HepG2 (cell line): ENCODE measurements around the gene PMM2. TPM values are rescaled to one million over a fixed set of nuclear protein-coding genes. Genes with fewer than 3 reads are reported as not detected.

Experiments used
- CBX1 ChIP-seq: IDR thresholded peaks from one replicate; pipeline ENCODE4 v1.6.1; 2016; ENCODE audit warnings: antibody characterized with exemption, low read depth
- CBX5 ChIP-seq: sonication (generic); formaldehyde crosslinking; IDR thresholded peaks from 2 replicates; pipeline ENCODE4 v1.4.0; 2020; ENCODE audit warnings: missing genetic modification reagents, borderline replicate concordance
- CCAR2 ChIP-seq: fragments of 200-400 bp; formaldehyde crosslinking; optimal IDR thresholded peaks from 2 replicates; pipeline ENCODE3; 2018; ENCODE audit warnings: low read depth, mild to moderate bottlenecking, low read length, moderate library complexity
- KLF13 ChIP-seq: sonication (generic); formaldehyde crosslinking; IDR thresholded peaks from 2 replicates; pipeline ENCODE4 v1.4.0; 2020; ENCODE audit warnings: mild to moderate bottlenecking, missing genetic modification reagents
- KLF9 ChIP-seq: IDR thresholded peaks from 2 replicates; pipeline ENCODE4 v1.6.1; 2016; ENCODE audit warnings: low read depth
- NCOA1 ChIP-seq: sonication (generic); formaldehyde crosslinking; IDR thresholded peaks from 2 replicates; pipeline ENCODE4 v1.9.0; 2021; ENCODE audit warnings: missing genetic modification reagents
- PHF21A ChIP-seq: sonication (generic); formaldehyde crosslinking; IDR thresholded peaks from 2 replicates; pipeline ENCODE4 v1.5.0; 2020; ENCODE audit warnings: mild to moderate bottlenecking, missing genetic modification reagents
- ZBTB7B ChIP-seq: sonication (generic); formaldehyde crosslinking; IDR thresholded peaks from 2 replicates; pipeline ENCODE4 v1.4.0; 2020; ENCODE audit warnings: missing genetic modification reagents
- ZNF251 ChIP-seq: sonication (generic); formaldehyde crosslinking; IDR thresholded peaks from 2 replicates; pipeline ENCODE4 v1.9.0; 2021; ENCODE audit warnings: mild to moderate bottlenecking, missing genetic modification reagents
- ZNF430 ChIP-seq: sonication (generic); formaldehyde crosslinking; IDR thresholded peaks from 2 replicates; pipeline ENCODE4 v1.9.0; 2021; ENCODE audit warnings: mild to moderate bottlenecking, missing genetic modification reagents
- ZNF670 ChIP-seq: sonication (generic); formaldehyde crosslinking; IDR thresholded peaks from 2 replicates; pipeline ENCODE4 v1.8.0; 2022; ENCODE audit warnings: mild to moderate bottlenecking, missing genetic modification reagents, borderline replicate concordance
- ZNF678 ChIP-seq: sonication (generic); formaldehyde crosslinking; IDR thresholded peaks from 2 replicates; pipeline ENCODE4 v1.4.0; 2020; ENCODE audit warnings: mild to moderate bottlenecking, missing genetic modification reagents
- ZNF782 ChIP-seq: sonication (generic); formaldehyde crosslinking; IDR thresholded peaks from 2 replicates; pipeline ENCODE4 v1.4.0; 2020; ENCODE audit warnings: missing genetic modification reagents, mild to moderate bottlenecking, borderline replicate concordance
- polyA plus RNA-seq, 8 experiments: library from polyadenylated mRNA; depleted of rRNA in 3 of 8; stranded (reverse) in 7 of 8; unstranded in 1 of 8; fragments of >200 nt; fragmentation: Illumina TruSeq in 4 of 8; extraction: Trizol in 4 of 8; gene quantifications; 2 replicates each; pipeline versions ENCODE4 v1.2.1 to v1.2.3, GENCODE V29; 2011 to 2016; ENCODE audit warnings: low read depth in 4 of 8, missing spikeins in 1 of 8, mixed read lengths in 1 of 8; ENCODE audit not compliant: insufficient read depth in 1 of 8
- total RNA-seq, 5 experiments: library from RNA; depleted of rRNA; stranded (reverse); fragments of >200 nt; fragmentation: Illumina TruSeq; extraction: Trizol; gene quantifications; 2 replicates each; pipeline ENCODE4 v1.2.3, GENCODE V29; 2016; ENCODE audit warnings: low read depth in 1 of 5
- TF ChIP-seq, protein P1 (sequence below): sonication (generic); formaldehyde crosslinking; IDR thresholded peaks from 2 replicates; pipeline ENCODE4 v1.4.0; 2020; ENCODE audit warnings: missing genetic modification reagents
- TF ChIP-seq, protein P2 (sequence below): IDR thresholded peaks from 2 replicates; pipeline ENCODE4 v1.6.1; 2016; ENCODE audit warnings: low read depth, control low read depth
- TF ChIP-seq, protein P3 (sequence below): sonication (generic); formaldehyde crosslinking; IDR thresholded peaks from 2 replicates; pipeline ENCODE4 v1.8.1; 2023; ENCODE audit warnings: missing genetic modification reagents, inconsistent platforms, borderline replicate concordance
- TF ChIP-seq, protein P4 (sequence below): sonication (generic); formaldehyde crosslinking; IDR thresholded peaks from 2 replicates; pipeline ENCODE4 v1.4.0; 2020; ENCODE audit warnings: missing genetic modification reagents, borderline replicate concordance
- TF ChIP-seq, protein P5 (sequence below): sonication (generic); formaldehyde crosslinking; IDR thresholded peaks from 2 replicates; pipeline ENCODE4 v1.8.1; 2023; ENCODE audit warnings: mild to moderate bottlenecking, missing genetic modification reagents

Gene PMM2
- total and polyA plus RNA-seq, 2 of the 13 experiments (the other 11 are each of a cell fraction or from before 2014, with no cell fraction given): 52.2 to 93.7 TPM

DNA sequence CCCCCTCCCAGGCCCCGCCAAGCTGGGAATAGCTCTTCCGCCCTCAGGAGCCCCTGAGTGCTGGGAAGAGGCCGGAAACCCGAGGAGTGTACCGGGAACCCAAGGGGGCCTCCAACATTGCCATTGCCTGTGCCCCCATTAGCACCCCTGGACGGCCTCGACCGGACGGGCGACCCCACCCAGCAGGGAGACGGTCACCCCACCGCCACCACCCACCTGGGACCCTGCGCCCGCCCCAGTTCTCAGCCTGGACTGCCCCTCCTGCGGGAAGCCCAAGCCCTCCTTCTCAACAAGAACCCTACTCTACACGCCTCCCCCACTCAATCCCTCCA lies 69.2 kb downstream of the PMM2 start (continued):
- TF ChIP-seq ZNF430: peak; percentile 5; the same call in 1 of the 2 replicates
- TF ChIP-seq ZNF670 (CRISPR knock-in tag): no peak
- peak; percentile 13; the same call in 1 of the 2 replicates for TF ChIP-seq ZNF782
- no peak for TF ChIP-seq ZNF251 (CRISPR knock-in tag)
- TF ChIP-seq PHF21A (CRISPR knock-in tag): no peak
- TF ChIP-seq KLF13 (CRISPR knock-in tag): no peak
- TF ChIP-seq ZNF678: 0 out of 2 replicates have a peak, but pooled peaks have one; percentile 57
- TF ChIP-seq CBX1: no peak
- no peak for TF ChIP-seq KLF9 (CRISPR knock-in tag)
- no peak; the same call in 1 of the 2 replicates for TF ChIP-seq ZBTB7B
- TF ChIP-seq, protein P1, sequence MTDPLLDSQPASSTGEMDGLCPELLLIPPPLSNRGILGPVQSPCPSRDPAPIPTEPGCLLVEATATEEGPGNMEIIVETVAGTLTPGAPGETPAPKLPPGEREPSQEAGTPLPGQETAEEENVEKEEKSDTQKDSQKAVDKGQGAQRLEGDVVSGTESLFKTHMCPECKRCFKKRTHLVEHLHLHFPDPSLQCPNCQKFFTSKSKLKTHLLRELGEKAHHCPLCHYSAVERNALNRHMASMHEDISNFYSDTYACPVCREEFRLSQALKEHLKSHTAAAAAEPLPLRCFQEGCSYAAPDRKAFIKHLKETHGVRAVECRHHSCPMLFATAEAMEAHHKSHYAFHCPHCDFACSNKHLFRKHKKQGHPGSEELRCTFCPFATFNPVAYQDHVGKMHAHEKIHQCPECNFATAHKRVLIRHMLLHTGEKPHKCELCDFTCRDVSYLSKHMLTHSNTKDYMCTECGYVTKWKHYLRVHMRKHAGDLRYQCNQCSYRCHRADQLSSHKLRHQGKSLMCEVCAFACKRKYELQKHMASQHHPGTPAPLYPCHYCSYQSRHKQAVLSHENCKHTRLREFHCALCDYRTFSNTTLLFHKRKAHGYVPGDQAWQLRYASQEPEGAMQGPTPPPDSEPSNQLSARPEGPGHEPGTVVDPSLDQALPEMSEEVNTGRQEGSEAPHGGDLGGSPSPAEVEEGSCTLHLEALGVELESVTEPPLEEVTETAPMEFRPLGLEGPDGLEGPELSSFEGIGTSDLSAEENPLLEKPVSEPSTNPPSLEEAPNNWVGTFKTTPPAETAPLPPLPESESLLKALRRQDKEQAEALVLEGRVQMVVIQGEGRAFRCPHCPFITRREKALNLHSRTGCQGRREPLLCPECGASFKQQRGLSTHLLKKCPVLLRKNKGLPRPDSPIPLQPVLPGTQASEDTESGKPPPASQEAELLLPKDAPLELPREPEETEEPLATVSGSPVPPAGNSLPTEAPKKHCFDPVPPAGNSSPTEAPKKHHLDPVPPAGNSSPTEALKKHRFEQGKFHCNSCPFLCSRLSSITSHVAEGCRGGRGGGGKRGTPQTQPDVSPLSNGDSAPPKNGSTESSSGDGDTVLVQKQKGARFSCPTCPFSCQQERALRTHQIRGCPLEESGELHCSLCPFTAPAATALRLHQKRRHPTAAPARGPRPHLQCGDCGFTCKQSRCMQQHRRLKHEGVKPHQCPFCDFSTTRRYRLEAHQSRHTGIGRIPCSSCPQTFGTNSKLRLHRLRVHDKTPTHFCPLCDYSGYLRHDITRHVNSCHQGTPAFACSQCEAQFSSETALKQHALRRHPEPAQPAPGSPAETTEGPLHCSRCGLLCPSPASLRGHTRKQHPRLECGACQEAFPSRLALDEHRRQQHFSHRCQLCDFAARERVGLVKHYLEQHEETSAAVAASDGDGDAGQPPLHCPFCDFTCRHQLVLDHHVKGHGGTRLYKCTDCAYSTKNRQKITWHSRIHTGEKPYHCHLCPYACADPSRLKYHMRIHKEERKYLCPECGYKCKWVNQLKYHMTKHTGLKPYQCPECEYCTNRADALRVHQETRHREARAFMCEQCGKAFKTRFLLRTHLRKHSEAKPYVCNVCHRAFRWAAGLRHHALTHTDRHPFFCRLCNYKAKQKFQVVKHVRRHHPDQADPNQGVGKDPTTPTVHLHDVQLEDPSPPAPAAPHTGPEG (CRISPR knock-in tag): no peak
- TF ChIP-seq CBX5 (CRISPR knock-in tag): no peak
- TF ChIP-seq CCAR2: no peak
- TF ChIP-seq, protein P2, sequence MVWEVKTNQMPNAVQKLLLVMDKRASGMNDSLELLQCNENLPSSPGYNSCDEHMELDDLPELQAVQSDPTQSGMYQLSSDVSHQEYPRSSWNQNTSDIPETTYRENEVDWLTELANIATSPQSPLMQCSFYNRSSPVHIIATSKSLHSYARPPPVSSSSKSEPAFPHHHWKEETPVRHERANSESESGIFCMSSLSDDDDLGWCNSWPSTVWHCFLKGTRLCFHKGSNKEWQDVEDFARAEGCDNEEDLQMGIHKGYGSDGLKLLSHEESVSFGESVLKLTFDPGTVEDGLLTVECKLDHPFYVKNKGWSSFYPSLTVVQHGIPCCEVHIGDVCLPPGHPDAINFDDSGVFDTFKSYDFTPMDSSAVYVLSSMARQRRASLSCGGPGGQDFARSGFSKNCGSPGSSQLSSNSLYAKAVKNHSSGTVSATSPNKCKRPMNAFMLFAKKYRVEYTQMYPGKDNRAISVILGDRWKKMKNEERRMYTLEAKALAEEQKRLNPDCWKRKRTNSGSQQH: no peak
- TF ChIP-seq NCOA1 (CRISPR knock-in tag): no peak
- TF ChIP-seq, protein P3, sequence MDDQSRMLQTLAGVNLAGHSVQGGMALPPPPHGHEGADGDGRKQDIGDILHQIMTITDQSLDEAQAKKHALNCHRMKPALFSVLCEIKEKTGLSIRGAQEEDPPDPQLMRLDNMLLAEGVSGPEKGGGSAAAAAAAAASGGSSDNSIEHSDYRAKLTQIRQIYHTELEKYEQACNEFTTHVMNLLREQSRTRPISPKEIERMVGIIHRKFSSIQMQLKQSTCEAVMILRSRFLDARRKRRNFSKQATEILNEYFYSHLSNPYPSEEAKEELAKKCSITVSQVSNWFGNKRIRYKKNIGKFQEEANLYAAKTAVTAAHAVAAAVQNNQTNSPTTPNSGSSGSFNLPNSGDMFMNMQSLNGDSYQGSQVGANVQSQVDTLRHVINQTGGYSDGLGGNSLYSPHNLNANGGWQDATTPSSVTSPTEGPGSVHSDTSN: no peak
- TF ChIP-seq, protein P4, sequence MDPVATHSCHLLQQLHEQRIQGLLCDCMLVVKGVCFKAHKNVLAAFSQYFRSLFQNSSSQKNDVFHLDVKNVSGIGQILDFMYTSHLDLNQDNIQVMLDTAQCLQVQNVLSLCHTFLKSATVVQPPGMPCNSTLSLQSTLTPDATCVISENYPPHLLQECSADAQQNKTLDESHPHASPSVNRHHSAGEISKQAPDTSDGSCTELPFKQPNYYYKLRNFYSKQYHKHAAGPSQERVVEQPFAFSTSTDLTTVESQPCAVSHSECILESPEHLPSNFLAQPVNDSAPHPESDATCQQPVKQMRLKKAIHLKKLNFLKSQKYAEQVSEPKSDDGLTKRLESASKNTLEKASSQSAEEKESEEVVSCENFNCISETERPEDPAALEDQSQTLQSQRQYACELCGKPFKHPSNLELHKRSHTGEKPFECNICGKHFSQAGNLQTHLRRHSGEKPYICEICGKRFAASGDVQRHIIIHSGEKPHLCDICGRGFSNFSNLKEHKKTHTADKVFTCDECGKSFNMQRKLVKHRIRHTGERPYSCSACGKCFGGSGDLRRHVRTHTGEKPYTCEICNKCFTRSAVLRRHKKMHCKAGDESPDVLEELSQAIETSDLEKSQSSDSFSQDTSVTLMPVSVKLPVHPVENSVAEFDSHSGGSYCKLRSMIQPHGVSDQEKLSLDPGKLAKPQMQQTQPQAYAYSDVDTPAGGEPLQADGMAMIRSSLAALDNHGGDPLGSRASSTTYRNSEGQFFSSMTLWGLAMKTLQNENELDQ (CRISPR knock-in tag): no peak
- TF ChIP-seq, protein P5, sequence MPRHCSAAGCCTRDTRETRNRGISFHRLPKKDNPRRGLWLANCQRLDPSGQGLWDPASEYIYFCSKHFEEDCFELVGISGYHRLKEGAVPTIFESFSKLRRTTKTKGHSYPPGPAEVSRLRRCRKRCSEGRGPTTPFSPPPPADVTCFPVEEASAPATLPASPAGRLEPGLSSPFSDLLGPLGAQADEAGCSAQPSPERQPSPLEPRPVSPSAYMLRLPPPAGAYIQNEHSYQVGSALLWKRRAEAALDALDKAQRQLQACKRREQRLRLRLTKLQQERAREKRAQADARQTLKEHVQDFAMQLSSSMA (CRISPR knock-in tag): no peak
